Fibroblast of skin of abdomen (primary cell): Measurements from ENCODE around the gene ITGAD.
A peak's percentile ranks its signal among the peaks of the same experiment; 100 is the strongest.
"Not testable (repeated sequence)": the region's sequence is repeated elsewhere in the genome, so short reads cannot be mapped to it uniquely, and the experiment has no call there.

Experiments used
- DNase-seq: peaks from one replicate; pipeline ENCODE4 v3.0.0-alpha.2; 2013

The ITGAD gene

DNA sequence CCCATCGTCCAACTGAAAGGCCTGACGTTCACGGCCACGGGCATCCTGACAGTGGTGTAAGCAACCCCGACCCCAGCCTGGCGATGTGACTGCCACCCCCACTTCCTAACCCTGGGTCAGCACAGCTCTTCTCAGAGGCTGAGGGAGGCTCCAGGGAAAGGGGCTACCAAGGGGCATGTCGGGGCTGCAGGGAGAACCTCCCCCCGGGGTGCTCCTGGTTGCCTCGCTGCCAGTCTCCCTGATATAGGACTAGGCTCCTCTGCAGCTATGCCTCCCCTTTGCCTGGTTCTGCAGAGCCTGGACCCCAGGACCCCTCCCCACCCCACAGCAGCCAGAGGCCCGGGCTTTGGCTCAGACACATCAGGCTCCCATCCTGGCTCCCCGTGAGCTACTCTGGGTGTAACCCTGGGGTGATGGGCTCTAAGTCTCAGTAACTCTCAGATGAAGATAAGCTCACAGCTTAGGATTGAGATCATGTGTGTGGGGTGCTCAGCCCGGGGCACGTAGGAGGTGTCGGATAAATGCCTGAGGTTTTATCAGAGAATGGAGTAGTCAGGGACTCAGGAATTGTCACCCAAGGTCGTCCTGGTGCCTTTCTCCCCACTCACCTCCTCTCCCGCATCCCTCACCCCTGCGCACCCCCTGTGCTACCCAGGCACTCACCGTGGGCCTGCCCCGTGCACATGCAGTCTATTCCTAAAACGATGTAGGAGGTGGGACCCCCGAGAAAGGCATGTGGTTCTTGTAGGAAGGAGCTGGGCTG is 10.6 kb downstream of the ITGAD start:
- DNase-seq, result no peak

DNA sequence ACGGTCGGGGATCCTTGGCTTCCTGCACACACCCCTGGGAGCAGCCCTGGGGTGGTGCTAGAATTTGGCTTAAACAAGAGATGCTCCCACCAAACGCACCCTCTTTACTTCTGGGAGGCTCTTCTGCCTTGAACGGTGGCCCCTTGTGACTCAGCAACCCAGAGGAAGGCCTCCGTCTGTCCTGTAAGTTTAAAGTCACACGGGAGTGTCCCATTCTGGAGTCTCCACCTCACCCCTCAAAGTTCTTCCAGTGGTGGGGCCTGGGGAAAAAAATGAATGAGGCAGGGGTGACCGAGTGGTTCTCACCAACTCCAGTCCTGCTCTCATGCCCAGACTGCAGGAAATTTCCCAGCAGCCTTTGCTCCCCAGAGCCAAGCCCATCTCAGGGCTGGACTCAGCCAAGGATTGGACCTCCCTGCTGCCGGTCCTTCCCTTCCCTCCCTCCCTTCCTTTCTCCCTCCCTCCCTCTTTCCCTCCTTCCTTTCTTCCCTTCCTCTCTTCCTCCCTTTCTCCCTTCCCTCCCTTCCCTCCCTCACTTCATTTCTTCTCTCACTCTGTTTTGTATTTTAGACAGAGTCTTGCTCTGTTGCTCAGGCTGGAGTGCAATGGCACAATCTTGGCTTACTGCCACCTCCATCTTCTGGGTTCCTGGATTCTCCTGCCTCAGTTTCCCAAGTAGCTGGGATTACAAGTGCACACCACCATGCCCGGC is 11.4 kb downstream of the ITGAD start:
- DNase-seq, result no peak

DNA sequence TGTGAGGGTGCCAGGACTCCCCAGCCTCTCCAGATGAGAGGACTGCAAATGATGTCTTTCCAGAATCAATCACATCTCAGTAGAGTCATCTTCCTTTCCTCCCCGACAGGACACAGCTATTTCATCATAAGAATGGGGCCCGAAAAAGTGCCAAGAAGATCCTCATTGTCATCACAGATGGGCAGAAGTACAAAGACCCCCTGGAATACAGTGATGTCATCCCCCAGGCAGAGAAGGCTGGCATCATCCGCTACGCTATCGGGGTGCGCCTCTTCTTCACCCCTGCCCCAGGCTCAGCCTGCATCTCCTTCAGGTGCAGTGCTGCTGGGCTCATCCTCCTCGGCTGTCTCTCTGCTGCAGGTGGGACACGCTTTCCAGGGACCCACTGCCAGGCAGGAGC is 14.3 kb downstream of the ITGAD start:
- DNase-seq, result no peak

DNA sequence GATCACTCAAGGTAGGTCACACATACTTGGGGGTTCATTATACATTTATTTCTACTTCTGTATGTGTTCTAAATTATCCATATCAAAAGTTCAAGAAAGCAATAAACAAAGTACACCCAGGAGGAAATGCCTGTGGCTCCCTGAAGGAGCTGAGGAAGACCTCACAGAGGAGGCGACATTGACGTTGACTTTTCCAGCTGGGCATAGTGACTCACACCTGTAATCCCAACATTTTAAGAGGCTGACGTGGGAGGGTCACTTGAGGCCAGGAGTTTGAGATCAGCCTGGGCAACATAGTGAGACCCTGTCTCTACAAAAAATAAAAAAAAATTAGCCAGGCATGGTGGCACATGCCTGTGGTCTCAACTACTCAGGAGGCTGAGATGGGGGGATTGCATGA is 16.3 kb downstream of the ITGAD start:
- peak; percentile 26 for DNase-seq

DNA sequence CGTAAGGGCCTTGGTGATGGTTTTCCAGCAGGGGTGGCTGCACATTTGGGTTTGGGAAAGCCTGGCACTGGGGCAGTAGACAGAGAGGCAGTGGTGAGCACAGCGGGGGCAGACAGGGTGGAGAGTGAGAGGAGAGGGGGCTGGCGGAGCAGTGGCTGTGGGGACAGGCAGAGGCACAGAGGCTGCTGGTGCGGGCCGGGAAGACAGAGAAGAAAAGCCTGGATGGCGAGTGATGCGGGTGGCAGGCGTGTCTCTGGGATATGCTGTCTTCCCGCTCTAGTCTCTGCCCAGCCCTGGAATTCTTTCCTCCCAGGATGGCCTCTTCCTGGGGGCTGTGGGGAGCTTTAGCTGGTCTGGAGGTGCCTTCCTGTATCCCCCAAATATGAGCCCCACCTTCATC is 16.9 kb downstream of the ITGAD start:
- no peak for DNase-seq

DNA sequence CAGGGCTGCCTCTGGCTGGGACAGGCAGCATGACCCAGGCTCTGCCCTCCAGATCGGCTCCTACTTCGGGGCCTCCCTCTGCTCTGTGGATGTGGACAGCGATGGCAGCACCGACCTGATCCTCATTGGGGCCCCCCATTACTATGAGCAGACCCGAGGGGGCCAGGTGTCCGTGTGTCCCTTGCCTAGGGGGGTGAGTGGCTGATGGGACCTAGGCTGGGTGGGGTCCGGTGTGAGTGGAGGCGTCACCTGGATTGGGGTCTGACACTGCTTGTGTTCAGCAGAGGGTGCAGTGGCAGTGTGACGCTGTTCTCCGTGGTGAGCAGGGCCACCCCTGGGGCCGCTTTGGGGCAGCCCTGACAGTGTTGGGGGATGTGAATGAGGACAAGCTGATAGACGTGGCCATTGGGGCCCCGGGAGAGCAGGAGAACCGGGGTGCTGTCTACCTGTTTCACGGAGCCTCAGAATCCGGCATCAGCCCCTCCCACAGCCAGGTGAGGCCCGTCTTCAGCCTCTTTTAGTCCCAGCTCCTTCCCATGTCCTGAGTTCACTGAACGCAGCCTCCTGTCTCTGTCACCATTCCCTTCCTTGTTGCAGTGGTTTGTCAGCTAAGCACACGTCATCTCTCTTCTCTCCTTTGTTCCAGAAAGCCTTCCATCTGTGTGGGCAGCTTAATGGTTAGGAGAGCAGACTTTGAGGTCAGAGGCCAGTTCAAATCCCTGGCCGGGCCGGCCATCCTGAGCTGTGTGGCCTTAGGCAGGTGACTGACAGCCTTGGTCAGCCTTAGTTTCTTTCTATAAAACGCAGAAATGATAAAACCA is 18.1 kb downstream of the ITGAD start:
- DNase-seq, result no peak

DNA sequence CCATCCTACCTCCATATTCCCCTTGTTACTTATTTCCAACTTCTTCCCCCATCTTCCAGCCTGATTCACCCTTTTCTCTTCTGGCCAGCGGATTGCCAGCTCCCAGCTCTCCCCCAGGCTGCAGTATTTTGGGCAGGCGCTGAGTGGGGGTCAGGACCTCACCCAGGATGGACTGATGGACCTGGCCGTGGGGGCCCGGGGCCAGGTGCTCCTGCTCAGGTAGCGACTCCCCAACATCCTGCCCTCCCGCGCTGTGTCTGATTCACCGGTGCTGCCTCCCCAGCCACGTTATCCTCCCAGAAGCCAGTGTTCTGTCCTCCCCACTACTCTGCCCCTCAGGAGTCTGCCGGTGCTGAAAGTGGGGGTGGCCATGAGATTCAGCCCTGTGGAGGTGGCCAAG is 19.6 kb downstream of the ITGAD start:
- no peak for DNase-seq

DNA sequence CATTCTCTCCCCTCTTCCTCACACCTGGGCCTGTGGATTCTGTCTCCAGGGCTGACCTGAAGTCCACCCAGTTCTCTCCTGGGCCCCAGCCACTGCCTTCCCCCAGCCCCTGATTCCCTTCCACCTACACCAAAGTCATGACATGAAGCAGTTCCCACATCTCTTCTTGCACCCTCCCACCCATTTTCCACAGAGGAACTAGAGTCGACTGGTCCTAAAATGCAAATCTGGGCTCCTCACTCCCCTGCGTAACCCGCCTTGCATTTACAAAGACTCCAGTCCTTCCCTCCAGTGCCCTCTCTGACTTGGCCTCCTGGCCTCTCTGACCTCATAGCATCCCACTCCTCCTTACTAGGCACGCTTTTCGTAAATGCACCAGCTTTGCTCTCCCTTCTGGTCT is 20.2 kb downstream of the ITGAD start:
- DNase-seq, result no peak

DNA sequence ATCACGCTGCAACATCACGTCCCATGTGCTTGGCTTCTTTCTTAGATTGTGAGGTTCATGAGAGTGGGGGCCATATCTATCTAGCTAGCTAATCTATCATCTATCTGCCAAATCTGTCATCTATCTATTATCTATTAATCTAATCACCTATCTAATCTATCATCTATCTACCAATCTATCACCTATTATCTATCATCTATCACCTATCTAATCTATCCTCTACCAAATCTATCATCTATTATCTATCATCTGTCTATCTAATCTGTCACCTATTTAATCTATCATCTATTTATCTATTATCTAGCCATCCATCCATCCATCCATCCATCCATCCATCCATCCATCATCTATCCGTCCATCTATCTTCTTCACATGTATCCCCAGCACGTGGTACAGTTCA is 20.8 kb downstream of the ITGAD start:
- DNase-seq, result no peak

DNA sequence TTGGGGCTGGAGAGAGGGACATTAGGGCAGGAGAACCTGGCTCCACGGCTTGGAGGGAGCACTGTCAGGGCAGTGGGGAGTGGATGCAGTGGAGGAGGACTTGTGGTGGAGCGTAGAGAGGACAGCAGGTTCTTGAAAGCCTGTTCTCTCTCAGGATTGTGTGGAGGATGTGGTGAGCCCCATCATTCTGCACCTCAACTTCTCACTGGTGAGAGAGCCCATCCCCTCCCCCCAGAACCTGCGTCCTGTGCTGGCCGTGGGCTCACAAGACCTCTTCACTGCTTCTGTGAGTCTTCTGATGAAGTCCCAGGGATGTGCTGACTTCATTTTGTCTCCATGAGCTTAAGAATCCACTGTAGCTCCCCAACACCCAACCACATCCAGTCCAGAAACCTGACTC is 21.6 kb downstream of the ITGAD start:
- no peak for DNase-seq

DNA sequence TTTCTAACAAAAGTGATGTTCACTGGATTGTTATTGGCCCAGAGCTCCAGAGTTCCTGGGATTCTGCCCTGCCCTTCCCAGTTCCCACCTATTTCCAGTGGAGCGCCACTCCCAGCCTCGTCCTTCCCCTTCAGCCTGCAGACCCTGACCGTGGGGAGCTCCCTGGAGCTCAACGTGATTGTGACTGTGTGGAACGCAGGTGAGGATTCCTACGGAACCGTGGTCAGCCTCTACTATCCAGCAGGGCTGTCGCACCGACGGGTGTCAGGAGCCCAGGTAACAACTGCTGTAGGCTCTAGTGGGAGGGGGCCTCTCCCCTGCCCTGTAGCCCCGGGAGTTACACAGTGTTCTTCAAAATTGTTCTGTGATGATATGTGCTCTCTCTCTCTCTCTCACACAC is 23.2 kb downstream of the ITGAD start:
- no peak for DNase-seq

DNA sequence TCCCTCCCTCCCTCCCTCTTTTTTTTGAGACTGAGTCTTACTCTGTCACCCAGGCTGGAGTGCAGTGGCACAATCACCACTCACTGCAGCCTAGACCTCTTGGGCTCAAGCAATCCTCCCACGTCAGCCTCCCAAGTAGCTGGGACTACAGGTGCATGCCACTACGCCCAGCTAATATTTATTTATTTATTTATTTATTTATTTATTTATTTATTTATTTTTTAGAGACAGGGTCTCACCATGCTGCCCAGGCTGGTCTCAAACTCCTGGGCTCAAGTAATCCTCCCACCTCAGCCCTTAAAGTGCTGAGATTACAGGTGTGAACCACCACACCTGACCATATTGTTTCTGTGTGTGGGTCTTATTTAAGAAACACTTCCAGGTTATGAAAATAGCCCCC is 23.9 kb downstream of the ITGAD start:
- DNase-seq, result not testable (repeated sequence)

DNA sequence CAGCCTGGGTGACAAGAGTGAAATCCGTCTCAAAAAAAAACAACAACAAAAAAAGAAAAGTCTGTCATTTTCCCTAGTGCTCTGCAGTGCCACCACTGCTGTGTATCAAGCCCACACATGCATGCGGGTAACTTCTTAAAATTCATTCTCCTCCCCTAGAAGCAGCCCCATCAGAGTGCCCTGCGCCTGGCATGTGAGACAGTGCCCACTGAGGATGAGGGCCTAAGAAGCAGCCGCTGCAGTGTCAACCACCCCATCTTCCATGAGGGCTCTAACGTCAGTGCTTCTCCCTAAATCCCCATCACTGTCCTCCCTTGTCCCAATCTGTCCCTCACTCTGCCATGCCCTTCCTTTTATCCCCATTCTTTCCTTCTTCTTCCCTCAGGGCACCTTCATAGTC is 24.8 kb downstream of the ITGAD start:
- DNase-seq, result no peak

DNA sequence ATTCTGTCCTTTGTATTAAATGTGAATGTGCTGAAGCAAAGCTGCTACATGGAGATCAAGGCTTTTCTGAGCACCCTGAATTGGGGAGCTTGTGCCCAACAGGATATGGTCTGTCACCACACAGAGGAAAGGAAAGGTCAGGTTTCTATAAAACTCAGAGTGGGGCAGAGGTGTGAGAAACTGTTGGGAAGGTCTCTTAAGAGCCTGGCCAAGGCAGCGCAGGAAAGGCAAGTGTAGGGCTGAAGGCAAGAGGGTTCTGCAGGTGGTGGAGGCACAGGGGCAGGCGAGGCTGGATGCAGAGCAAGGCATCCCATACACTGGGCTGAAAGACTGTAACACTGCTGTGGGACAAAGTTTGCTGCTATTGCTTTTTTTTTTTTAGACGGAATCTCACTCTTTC is 26.9 kb downstream of the ITGAD start:
- no peak for DNase-seq

DNA sequence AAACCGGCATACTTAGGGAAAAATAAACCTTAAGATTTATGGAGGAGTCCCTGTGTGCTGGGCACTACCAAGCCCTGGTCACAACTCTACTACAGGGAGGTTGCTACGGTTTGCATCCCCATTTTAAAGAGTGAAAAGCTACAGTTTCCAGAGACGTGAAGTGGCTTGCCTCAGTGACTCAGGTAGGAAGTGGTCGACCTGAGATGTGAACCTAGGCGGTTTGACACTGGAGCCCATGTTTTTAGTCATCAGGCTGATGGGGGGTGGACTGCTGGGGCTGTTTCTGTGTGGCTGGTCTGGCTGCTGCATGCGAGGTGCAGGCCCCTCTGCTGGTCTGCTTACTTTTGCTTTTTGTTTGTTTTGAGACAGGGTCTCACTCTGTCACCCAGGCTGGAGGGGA is 28.5 kb downstream of the ITGAD start:
- no peak for DNase-seq

DNA sequence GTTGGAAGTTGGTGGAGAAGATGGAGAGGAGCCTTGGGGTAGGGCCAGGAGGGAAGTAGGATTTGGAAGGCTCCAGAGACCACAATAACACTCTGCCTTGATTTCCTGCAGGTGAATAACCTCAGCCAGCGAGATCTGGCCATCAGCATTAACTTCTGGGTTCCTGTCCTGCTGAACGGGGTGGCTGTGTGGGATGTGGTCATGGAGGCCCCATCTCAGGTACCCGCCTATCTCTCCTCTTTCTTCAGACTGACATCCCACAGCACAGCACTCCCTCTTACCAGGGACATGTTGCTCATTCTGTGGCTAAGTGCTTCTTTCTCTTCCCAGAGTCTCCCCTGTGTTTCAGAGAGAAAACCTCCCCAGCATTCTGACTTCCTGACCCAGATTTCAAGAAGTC is 30.1 kb downstream of the ITGAD start:
- DNase-seq, result no peak

DNA sequence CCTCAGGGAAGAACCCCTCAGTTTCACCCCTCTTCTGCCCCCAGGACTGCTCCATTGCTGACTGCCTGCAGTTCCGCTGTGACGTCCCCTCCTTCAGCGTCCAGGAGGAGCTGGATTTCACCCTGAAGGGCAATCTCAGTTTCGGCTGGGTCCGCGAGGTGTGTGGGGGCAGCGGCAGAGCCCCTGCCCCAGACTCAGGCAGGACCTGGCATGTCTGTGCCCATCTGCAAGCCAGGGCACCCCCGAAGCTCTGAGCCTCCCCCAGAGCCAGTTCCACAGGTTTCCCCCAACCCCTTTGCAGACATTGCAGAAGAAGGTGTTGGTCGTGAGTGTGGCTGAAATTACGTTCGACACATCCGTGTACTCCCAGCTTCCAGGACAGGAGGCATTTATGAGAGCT is 30.7 kb downstream of the ITGAD start:
- DNase-seq, result no peak

DNA sequence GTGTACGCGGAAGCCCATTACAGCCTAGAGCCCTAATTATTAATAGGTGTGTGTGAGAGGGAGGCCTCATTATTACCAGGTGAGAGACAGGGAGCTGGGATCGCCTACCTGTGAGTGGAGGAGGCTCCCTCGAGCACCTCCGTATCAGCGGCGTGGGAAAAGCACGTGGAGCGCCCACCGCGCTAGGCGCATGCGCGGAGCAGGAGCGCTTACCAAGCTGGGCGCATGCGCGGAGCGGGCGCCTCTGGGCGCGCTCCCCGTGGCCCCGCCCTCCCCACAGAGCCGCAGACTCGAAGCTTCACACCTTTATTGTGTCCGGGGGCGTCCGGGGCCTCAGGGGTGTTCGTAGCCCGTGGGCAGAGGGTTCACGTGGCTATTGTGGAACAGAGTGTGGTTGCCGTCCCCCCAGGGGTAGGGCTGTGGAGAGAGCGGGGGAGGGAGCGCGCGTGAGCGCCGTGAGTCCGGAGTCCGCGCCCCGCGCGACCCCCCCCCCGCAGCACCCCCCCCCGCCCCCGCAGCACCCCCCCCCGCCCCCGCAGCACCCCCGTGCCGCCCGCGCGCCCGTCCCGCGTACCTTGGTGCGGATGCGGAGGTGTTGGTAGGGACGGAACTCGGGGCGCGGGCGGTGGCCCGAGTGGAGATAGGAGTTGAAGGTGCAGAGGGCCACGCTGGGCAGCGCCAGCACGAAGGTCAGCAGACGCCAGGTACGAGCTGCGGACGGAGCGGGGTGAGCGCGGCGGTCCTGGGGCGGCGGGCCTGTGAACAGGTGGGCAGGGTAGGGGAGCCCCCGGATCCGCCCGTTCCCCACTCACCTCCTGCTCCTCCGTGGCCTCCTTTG is 34.5 kb downstream of the ITGAD start:
- peak; percentile 41 for DNase-seq

DNA sequence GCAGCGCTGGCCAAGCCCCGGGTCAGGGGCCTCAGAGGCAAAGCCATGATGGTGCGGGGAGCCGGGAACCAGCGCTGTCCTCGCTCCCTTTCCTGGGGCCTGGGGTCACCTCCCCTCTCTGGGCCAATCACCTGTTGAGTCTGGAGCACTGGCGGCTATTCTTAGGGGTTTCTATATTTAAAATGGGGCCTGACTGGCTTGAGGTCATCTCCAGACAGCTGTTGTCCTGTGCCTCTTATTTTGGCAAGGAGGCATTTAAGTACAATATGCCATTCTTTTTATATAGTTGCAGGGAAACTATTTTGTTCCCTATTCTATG is 35.1 kb downstream of the ITGAD start, which contains the start of gene COX6A2:
Gene COX6A2, minus strand, starts transcription at position 82 of the 319 bp plus-strand sequence. Its CDS starts 35 bp downstream, at position 47.
- DNase-seq, result no peak

DNA sequence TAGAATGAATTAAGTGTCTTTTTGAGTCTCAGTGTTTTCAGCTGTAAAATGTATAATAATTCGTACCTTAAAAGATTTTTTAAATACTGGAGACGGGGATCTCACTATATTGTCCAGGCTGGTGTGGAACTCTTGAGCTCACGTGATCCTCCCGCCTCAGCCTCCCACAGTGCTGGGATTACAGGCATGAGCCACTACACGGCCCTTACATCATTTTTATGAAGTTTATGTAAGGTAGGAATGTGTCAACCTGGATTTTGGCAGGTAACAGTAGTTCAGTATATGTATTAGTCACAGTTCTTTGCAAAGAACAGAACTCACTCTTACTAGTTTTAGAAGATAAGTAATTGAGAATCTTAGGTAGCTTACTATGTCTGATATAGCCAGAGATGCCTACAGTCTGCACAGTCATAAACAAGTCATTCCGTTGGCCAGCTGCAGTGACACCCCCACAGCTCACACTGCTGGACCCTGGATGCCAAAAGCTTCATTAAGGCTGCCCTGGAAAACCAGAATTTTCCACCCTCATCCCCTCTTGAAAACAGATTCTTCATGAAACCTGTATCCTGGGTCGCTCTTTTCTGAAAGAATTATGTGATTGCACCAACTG is 35.6 kb downstream of the ITGAD start:
- DNase-seq, result no peak

DNA sequence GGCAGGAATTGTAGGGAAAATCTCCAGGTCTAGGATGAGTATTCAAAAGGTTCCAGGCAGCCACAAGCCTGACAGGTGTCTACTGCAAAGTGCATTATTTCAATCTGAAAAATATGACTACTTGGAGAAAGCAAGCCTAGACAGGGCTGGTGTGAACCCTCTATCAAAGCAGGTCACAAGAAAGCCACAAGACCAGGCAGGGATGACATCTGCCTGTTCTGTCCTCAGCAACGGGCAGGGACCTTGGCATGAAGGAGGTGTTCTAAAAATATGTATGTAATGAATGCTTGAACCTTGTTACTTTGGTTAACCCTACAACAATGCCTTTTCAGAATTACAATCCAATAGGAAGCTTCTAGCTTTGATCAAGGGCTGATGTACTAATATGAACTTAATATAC is 36.2 kb downstream of the ITGAD start:
- DNase-seq, result no peak

DNA sequence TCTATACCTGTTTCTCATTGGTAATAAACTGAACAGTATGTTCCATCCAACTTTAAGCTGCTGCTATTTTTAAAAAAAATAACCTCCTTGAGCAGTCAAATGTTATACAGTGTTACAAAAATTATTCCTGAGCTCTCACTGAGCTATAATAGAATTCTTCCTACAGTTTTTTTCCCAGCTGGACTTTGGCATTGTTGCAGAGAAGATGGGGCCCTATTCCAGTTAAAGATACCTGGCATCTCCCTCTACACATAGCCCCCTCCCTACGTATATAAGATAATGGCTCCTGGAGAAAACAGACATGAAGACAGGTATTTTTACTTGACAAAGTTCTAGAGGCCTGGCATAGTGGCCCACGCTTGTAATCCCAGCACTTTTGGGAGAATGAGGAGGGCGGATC is 36.7 kb downstream of the ITGAD start:
- no peak for DNase-seq
